Hematopoietic multipotent progenitor cell treated with erythropoietin and hydrocortisone succinate and interleukin-3 and kit ligand, for 4 days (in vitro differentiated cells): ENCODE measurements around the gene KPNB1.

ENCODE experiments used
- DNase-seq: peaks from one replicate; pipeline ENCODE4 v3.0.0-alpha.2; 2015

KPNB1 gene

DNA sequence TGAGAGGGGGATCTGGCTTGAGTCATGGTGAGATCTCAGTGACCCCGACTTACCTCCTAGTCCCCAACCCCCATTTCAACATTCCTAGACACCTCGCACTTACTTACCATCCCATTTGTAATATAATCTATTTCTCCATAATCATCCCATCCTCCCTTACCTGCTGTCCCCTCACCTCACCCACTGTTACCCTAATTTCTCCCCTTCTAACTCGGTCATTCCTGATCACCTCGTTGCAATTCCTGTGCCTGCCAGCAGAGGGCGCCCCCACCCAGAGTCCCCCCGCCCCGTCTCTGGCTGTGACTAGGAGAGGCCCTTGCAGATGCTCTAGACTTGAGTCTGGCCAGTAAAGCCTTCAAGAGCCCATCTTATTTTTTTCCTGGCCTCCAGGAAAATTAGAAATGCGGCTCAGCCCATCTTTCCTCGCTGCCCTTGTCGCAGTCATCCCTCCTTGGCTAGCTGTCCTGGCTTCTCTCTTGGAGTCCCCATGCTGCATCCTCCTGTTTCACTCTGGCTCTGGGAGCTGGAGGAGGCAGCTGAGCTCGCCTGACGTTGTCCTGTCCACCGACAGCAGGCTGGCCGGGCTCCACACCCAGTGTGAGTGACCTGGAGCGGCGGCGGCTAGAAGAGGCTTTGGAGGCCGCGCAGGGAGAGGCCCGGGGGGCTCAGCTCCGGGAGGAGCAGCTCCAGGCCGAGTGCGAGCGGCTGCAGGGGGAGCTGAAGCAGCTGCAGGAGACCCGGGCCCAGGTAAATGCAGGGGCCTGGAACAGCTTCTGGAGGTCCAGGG, 49.2 kb downstream of the KPNB1 start:
- peak; percentile 82 for DNase-seq

DNA sequence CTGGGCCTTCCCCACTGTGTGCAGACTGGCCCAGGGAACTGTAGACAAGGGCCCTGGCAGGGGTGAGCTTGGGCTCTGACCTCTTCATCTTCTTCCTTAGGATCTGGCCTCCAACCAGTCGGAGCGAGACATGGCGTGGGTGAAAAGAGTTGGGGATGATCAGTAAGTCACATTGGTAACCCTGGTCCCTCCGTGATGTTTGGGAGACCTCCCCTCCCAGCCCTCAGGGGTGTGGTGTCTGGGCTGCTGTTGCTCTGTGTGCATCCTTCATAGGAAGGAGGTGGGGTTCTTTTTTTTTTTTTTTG, 49.8 kb downstream of the KPNB1 start:
- DNase-seq: no peak

DNA sequence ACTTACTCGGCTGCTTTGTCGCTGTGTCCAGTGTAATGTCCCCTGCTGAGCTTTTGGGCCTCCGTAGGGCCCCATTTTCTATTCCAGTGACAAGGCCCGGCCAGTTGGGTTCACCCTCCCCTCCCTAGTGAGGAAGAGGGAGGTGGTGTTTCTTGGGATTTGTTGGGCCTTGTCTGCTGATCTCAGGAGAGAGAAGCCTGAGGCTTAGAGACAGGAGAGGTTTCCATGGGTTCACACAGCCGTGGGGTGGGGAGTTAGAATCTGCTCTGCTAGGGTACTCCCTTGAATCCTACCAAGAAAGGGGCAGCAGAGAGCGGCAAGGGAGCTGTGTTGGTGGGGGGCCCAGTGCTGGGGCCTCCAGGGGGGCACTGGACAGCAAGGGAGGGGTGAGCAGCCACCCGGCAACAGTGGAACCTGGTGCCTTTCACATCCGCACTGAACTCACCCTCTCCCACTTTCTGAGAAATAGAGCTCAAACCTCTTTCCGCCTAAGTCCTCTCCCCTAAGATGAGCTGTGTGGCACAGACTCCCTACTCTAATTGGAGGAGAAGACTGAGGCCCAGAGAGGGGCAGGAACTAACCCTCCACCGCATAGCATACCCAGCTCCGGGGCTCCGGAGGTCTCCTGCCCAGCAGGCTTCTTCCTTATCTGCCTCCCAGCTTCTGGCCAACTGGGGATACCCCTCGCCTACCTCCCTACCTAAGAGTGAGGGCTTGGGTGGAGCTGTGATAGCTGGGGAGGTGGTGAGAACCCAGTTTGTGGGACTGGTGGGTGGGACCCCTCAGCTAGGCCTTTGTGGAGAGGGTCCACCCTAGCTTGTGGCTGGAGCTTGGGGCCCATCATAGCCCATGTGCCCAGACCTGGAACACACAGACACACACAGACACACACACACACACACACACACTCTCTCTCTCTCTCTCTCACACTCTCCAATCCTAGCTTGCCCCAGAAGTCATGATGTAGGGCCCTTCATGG, 51.0 kb downstream of the KPNB1 start:
- no peak for DNase-seq

DNA sequence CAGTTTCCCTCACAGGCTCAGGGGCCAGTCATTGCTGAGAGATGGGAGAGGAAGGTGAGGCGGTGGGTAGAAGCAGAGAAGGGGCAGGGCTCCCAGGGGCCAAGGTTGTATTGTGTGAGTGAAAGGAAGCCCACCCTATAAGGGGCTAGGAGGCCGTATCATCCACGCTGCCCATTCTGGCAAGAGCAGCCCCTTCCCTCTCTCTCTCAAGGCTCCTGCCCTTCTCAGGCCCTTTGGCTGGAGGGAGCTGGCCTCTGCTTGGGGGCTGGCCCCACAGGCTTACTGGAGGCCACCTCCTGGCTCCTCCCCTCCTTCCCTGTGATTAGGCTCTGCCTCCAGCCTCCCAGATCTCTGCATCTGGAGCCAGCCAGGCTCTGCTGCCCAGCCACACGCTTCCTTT, 51.9 kb downstream of the KPNB1 start:
- DNase-seq: no peak

DNA sequence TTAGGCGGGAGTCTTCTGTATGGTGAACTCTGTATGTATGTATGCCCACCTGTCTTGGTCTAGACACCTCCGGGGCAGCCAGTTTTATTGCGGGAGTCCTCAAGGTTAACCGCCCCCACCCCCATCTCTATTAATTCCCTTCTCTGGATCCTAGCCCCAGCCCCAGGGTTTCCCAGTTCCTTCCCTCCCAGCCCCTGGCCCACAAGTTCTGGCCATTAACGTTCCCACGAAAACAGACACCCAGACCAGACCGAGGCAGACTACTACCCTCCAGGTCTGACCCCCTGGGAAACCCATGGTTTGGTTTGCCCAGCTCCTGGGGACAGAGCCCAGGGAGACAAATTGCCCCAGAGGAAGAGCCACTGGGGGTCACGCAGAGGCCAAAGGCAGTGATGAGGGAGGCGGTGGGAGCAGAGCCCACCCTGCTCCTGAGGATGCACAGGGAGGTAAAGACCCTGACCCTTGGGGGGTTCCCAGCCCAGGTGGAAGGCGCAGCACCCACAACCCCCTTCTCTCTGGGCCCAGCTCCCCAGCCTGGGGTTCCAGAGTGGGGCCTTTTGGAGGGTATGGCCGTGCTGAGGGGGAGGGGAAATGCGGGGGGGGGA, 52.8 kb downstream of the KPNB1 start:
- DNase-seq: no peak

DNA sequence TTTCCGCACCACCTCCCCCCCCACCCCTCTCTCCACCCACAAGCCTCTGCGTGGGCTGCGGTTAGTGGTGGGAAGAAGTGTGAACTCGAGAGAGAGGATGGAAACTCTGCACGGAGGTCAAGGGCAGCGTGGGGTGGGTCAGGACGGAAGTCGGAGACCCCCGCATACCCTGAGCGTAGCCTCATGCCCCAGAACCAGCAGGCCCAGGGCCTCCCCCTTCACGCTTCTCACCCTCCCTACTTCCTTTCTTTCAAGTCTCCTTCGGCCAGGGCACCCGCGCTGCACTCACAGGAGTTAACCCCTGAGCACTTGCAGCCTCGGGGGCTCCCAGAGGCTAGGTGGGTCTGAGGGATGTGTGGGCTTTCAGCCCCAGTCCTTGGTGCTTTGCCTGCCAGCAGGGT, 53.5 kb downstream of the KPNB1 start:
- DNase-seq: peak; percentile 46

DNA sequence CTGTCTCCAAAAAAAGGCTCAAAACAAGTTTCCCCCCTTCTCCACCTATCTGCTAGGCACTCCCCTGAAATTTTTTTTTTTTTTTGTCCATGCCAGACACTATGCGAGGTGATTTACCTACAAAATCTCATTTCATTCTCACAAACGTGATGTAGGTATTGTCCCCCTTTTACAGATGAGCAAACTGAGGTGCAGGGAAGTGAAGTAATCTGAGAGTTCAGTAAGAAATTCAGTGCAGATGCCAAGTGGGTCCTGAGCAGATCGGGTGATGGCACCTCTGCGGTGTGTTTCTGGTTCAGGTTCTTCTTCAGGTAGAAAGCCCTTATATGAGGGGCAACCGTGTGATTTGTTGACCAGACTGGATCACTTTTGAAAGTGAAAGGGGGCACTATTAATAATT, 54.0 kb downstream of the KPNB1 start:
- DNase-seq: no peak

DNA sequence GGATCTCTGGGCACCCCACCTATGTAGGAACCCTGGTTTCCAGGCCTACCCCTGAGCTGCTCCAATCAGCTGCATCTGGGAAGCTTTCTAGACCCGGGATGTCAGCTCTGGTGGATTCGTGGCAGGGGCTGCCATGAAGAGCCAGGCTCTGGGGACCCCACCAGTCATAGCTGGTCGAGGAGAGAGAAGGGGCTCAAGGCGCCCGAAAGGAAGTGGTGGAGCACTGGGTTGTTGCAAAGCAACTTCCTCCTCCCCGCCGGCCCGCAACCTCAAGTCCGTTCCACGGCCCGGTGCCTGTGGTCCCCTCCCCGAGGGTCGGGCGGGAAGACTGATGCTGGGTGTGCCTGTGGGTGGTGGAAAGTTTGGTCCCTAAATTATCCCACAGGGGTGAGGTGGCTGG, 54.4 kb downstream of the KPNB1 start:
- DNase-seq: peak; percentile 62

DNA sequence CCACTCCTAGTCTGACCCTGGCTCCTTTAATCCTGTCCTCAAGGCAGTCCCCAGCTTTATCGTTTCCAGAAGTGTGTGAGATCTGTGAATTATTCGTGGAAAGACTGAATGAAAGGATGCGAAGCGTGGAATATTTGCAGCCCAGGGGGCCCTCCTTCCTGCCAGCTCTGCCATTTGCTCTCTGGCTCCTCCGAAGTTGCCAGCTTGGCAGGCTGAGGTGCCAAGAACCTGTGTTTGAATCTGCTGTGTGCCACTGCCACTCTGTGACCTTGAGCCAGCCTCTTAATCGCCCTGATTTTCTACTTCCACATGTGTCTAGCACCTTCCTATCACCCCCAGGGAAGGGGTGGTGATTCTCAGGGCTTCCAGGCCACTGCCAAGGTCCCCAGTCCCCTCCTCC, 55.0 kb downstream of the KPNB1 start:
- no peak for DNase-seq

DNA sequence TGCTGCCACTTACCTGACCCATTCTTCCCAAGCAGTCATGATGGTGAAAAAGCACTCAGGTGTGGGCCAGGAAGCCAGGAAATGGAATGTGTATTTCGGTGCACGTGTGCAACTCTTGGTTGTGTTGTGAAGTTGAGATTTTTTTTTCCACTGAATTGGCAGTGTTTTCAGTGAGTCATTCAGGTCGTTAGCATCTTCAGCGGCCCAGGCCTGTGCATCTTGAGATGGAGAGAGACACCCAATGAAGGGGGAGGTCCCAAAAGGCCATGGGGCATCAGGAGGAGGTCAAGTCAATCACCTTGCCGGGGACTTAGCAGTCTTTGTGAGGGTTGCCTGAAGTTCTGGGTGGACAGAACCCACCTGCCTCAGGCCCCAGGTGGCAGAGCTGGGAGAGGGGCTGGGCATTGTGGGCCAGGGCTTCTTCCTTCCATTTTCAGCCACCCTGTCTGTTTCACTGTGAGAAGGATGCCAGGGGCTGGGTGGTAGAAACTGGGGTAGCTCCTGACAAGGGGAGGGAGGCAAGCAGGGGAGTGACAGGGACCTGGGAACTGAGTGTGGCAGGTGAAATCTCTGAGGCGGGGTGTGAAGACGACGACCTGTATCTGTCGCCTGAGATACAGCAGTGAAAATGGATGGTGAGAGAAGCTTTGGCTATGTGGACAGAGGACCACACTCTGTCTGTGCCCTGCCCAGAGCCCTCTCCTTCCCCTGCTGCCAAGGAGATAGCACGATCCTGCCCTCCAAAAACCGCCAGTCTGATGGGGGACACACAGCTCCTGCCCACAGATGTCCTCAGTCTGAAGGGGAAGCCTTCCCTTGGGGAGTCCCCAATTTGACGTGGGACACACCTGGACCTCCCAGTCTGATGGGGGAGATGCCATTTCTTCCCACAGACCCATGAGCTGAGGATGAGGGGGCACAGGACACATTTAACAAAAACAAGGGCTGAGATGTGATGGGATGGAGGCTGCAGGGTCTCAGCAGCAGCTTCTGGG, 56.1 kb downstream of the KPNB1 start:
- no peak for DNase-seq

DNA sequence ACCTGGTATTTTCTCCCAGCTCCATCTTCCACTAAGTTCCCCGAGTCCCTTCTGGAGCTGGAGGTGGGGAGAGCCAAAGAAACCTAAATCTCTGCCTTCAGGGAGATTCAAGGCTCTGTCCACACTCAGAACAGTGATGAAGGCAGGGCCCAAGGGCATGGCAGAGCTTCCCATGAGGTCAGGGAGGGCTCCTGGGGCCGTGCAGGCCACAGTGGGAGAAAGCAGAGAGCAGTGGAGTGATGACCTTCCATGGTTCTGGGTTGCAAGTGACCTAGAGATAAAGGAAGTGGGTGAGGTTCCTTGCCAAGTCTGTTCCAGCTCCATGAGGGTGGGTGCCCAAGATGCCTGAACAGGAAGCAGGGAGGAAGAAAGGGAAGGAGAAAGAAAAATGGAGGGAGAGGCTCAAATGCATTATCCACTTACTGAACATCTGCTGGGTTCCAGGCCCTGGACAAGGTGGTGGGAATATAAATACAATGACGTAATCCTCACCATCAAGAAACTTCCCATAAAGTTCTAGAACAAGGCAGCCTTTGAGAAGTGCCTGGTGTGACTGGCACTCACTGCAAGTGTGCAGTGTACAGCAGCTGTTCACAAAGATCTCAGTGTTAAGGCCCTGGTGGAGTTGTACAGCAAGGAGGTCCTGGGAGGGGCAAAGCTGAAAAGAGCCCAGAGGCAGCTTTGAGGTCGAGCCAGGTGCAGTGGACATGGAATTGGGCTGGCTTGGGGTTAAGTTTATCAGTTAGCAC, 57.5 kb downstream of the KPNB1 start:
- DNase-seq: no peak

DNA sequence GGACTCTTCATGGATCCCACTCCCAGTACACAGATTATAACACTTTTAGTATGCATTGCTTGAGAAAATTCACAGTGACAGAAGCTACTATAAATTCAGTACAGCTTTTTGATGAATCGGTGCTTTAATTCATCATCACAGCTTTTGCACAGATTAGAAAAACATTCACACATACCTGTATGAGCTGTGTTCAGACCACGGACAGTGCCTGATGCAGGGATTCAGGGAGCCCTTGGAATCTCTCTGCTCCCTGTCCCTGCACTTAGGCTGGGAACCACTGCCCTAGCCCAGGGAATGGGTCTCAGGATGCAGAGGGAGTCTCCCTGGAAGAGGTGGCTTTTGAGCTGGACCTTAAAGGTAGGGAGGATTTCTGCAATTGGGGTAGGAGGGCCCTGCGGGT, 58.2 kb downstream of the KPNB1 start:
- no peak for DNase-seq

DNA sequence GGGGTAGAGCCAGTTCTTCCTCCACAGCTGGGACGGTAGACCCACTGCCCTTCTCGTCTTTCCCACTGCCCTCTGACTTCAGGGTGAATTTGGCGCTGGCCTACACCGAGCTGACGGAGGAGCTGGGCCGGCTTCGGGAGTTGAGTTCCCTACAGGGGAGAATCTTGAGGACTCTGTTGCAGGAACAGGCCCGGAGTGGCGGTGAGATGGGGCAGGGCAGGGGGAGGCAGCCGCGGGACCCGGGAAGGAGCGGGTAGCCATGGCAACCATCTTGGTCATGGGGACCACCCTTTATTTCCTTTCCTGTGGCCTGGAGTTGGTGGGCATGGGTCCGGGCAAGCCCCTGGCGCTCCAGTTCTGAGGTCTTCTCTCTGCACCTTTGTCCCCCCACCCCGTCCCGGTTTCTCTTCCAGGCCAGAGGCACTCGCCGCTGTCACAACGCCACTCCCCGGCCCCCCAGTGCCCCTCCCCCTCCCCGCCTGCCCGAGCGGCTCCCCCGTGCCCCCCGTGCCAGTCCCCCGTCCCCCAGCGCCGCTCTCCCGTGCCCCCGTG, 58.7 kb downstream of the KPNB1 start:
- no peak for DNase-seq

DNA sequence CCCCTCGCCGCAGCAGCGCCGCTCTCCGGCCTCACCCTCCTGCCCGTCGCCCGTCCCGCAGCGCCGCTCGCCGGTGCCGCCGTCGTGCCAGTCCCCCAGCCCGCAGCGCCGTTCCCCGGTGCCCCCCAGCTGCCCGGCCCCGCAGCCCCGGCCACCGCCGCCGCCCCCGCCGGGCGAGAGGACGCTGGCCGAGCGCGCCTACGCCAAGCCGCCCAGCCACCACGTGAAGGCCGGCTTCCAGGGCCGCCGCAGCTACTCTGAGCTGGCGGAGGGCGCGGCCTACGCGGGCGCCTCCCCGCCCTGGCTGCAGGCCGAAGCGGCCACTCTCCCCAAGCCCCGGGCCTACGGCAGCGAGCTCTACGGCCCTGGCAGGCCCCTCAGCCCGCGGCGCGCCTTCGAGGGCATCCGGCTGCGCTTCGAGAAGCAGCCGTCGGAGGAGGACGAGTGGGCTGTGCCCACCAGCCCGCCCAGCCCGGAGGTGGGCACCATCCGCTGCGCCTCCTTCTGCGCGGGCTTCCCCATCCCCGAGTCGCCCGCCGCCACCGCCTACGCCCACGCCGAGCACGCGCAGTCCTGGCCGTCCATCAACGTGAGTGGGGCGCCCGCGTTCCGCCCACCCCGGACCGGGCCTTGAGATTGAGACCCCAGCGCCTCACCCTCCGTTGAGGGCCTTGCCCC, 59.3 kb downstream of the KPNB1 start:
- no peak for DNase-seq

DNA sequence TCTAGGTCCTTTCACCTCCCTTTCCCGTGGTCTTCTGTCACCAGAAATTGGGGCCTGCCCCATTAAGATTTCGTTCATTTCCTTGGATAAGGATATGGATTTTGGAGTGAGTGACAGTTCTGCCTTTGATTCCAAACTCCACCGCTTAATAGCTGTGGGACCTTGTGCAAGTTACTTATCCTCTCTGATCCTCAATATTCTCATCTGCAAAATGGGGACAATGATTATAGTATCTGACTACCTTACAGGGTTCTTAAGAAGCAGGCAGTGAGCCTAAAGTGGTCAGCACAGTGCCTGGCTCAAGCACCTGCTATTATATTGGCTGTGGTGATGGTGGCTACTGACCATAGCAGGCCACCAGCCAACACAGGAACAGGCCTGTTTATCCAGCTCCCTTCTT, 59.9 kb downstream of the KPNB1 start:
- DNase-seq: no peak

DNA sequence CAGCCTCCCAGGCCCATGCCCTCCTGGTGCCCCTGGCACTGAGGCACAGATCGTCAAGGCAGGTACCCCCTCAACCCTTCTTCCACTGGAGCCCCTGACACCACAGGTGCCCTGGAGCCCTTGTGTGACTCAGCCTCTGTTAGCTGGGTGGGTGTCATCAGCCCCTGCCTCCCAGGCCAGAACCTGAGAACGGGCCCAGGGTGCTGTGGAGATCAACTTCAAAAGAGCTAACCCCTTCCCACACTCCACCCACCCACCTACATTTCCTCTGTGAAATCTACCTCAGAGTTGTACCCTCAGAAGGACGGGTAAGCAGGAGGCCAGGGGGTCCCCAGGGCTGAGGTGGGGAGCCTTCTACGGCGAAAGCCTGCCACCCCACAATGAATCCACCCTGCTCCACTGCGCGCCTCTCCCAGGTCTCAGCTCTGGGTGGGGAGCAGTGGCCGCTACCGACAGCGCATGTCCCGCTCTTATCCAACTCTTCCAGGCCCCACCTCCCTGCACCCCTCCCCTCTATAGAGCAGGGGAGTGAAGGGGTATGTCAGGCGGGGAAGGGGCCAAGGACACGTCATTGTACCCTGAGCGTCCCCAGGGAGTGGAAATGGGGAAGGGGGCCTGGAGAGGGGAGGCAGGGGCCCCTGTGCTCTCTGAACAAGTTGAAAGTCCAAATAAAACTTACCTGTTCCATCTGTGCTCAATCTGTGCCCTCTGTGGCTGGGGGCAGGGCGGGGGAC, 61.8 kb downstream of the KPNB1 start:
- DNase-seq: no peak

DNA sequence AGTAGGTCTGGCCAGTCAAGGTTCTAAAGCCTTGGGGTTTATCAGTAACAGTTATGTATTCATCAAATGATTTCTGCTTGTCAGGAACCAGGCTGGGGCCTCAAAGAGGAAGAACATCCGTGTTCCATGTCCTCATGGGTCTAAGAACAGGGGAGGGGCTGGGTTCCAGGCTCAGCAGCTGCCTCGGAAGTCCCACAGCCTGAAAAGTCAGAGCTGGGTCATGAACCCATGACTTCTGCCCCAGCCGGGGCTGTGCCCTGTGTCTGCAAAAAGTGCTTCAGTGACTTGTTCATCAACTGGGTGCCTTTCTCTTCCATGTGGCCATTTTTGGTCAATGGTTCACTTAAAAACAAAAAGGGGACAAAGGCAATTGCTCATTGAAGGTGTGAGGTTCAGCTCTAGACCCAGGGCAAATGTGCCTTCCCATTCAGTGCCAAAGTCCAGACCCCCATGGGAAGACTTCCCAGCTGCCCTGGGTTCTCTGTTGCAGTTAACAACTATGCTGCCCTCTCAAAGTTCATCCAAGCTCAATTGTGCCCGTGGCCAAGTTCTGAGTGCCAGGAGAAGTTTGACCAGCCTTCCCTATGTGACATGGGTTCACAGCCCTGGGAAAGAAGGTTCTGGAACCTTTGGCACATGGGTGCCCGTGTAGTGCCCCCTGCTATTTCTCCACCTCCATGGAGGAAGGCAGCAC, 62.8 kb downstream of the KPNB1 start:
- DNase-seq: peak; percentile 30

DNA sequence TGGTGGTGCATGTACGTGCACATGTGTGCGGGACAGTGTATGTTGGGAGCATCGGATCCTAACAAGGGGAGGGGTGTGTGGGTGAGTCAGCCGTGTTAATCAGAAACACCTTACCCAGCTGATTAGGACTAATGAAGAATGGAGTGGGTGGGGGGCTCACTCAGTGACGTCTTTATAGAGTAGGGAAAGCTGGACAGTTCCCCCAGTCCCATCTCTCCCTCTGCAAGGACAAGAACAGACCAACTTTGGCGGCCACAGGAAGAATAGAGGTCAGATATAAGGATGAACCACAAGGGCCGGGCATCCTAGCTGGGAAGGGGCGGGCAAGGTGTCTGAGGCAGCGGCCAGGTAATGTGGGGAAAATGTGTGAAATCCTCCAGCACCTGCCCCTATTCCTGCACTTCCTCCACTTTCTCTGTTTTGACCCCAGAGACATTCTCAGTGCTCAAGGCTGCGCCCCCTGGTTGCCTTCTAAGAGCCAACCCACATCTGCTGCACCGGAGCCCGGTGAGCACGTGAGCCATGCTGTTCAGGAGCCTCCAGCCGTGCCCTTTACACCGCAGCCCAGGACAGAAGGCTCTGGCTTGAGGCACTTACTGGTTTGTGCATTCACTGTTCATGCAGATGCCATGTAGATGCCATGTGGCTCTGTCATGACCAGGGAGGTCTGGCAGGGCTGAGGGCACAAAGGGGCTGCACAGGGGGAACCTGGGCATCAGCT, 64.4 kb downstream of the KPNB1 start:
- DNase-seq: no peak
